Epithelial cell of prostate (primary cell): ENCODE results near the gene TBX20.
"Not testable (repeated sequence)": the region's sequence is repeated elsewhere in the genome, so short reads cannot be mapped to it uniquely, and the experiment has no call there.

Experiments
- DNase-seq: peaks from one replicate; pipeline ENCODE4 v3.0.0-alpha.2; 2011; ENCODE audit warnings: low read depth, low spot score
- H3K27ac ChIP-seq: fragments of 450-650 bp; 2 replicates; pipeline ENCODE4 v1.5.1; 2017; ENCODE audit warnings: mild to moderate bottlenecking

TBX20 gene

DNA sequence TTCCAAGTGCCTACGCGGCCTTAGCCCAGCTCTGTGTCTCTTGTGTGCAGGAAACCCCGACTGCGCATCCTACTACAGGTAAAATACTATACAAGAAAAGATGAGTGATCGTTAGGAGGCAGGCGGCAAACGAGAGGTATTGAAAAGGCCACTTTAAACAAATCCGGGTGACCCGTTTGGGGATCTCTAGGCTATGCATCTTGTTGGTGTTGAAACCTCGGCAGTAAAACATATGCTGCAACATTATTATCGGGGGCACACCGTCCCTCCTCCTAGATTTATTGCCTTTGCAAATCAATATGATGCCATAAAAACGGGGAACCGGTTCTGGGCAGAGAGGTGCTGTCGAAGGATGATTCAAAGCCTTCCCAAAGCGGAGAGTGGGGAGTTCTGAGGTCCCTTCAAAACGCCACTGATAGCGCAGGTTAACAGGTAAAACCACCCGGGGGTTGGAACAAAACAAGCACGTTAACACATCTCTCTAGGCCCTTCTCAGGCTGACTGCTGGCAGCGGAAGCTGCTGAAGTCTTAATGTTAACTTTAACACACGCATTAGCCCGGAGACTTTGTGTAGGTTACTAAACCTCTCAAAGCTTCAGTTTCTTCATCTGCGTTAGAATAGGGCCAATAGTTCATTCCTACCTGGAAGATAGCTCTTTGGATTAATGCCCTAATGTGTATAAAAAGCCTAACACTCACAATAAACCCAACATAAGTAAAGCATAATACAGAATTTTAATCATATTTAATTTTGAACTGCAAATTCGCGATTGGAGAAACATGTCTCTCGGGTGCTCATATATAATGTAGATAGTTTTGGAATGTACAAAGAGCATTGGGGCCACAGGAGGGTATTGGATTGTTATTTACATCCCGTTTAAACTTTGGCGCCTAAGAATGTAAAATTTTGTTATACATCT is 2.6 kb upstream of the TBX20 start:
- no peak for DNase-seq
- H3K27ac ChIP-seq = no peak overlapping the region

DNA sequence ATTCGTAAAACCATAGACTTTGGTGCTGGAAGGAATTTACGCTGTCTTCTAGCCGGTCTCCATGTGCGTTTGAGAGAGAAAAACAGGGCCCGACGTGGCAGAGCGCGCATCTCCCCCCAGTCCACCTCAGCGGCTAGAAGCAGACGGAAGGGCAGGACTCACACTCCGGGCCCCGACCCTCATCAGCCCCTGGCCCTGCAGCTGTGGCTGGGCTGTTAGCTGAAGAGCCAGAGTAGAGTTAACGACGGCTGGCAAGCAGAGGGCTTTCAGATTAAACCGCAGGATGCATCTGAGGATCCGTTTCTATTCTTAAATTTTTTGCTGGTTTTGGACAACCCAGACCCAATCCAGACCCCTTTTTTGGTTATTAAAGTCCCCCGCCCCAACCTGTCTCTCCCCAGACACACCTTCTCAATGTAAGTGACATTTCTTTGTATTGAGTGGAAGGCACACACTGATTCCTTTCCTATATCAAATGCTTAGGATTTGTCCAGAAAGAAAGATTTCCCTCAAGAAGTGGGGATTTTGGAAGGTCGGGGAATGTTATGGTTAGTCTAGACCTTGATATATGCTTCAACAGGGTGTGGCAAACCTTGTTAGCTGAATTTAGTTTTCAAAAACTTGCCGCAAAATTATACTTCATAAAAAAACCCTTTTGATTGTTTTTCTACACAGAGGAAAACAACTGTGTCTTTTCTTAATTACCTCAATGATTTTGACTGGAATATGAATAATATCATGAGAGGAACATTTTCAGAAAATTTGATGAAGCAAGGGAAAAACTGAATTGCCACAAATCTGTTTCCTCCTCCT is 1.7 kb upstream of the TBX20 start:
- no peak for DNase-seq
- no peak overlapping the region for H3K27ac ChIP-seq

- no peak overlapping the region for H3K27ac ChIP-seq
- no peak for DNase-seq
Measured at GRCh38 chr7:35254496-35255442, 869 bp upstream of the TBX20 start.

- no peak for DNase-seq
- H3K27ac ChIP-seq = no peak overlapping the region
Measured at GRCh38 chr7:35253460-35253709, 515 bp downstream of the TBX20 start.

DNA sequence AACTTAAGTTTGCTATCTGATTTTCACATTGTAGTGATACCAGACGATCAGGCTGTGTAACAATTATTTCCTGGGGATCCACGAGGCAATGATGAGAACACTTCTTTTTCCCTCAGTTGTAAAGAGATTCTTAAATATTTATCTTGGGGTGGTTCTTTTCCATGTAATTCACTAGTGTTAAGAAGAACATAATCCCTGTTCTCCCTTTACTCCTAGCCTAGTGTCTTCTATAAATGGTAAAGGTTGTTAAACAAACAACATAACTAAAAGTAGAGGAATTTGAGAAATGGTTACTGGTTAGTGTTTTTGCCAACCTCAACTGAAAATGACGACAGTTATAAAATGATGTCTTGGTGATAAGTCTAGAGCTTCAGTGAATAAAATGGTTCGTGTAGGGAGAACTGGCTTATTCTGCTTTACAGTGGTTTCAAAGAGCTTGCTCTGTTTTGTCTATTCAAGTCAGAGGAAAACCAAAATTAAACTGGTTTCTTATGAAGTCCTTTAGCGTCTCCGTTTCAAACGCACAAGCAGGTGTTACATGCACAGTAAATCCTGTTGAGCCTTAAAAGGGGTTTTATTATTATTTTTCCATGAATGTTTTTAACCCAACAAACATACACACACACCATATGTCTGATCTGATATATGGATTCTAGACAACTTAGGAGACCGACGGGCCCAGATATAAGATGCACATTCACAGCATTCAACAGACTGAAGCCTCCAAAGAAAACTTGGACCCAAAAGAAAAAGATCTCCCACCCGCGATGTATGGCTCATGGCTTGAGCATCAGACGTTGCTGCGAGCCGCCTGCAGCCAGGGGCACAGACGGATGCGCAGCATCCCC is 1.1 kb downstream of the TBX20 start:
- no peak for DNase-seq
- H3K27ac ChIP-seq = no peak overlapping the region

DNA sequence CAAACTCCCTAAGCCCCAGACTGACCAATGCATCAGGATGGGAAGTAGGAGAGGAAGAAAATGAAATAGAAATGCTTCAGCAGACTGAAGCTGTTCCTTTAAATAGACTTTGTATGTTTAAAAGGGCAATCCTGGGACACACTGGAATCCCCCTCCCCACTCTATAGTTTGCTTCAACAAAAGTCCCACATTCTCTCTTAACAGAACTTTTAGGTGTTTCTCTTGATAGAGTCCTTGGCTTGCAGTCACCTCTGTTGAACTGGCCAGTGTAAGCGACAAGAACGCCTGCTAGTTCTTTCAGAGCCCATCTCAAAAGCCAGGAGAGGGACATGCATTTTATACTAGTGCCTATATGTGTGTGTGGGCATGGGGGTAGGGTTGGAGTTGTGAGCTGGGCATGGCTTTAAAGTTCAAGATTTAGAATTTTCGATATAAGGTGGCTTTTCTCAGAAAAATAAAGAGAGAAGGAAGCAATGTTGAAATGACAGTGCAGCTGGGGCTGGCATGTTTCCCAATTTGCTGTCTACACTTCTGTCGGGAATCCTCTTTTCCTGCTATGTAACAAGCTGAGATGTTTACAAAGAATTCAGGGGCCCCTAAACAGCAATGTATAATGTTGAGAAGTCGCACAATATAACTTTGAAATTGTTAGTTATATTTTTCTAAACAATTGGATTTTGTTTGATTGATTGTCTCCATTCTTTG is 2.1 kb downstream of the TBX20 start:
- no peak for DNase-seq
- no peak overlapping the region for H3K27ac ChIP-seq

DNA sequence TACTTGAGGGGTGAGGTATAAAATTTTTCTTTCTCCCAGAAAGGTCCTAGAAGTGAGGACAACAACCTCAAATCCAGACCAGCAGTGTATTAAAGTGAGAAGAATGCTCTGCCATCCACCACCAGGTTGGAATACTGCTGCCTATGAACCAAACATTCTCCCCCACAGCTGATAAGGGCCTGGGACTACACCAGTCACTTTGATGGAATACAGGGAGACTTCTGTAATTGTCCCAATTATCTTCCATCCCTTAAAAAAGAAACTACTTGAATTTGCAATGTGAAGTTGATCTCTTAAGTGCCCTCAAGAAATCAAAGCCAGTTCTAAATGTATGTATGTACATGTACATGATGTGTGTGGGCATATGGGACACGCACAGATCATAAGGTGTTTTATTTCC is 3.0 kb downstream of the TBX20 start:
- H3K27ac ChIP-seq = no peak overlapping the region
- DNase-seq = no peak

GRCh38 chr7:35250452-35250851 is 3.4 kb downstream of the TBX20 start:
- no peak for DNase-seq
- no peak overlapping the region for H3K27ac ChIP-seq

DNA sequence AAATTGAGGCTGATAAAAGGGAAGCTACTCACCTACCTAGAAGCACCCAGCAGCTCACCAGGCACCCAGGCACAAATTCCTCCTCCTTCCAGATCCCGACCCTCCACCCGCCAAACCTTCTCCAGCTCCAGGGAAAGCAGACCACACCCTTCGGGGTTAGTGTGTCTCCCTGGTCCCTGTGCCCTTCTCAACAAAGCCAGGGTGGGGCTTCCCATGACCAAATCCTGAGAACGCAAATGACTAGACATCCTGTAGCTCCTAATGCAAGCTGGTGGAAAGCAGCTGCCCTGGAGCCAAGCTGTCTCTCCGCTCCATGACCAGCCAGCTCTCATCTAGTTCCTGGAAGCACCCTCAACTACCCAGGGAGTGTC is 4.4 kb downstream of the TBX20 start:
- H3K27ac ChIP-seq = no peak overlapping the region
- DNase-seq = no peak

GRCh38 chr7:35248576-35249536 is 5.0 kb downstream of the TBX20 start:
- no peak for DNase-seq
- H3K27ac ChIP-seq = no peak overlapping the region

DNA sequence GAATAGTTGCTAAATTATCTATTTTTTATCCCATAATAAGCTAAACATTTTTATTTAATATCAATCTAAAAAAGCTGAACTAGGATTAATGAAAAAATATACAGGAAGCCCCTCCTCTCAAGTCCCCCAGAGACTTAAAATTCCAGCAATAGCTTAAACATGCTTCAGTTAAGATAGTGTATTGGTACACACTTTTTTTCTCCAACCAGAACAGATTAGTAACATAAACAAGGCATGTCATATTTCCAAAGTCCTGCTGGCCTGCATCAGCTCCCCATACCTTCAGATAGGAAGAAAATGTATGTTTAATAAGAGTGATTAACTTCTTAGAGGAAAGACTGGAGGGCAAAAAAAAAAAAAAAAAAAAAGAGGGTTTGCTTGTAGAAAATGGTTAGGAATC is 7.1 kb downstream of the TBX20 start:
- no peak for DNase-seq
- no peak overlapping the region for H3K27ac ChIP-seq

- no peak for DNase-seq
- H3K27ac ChIP-seq = no peak overlapping the region
Measured at GRCh38 chr7:35241884-35242283, 12.0 kb downstream of the TBX20 start.

DNA sequence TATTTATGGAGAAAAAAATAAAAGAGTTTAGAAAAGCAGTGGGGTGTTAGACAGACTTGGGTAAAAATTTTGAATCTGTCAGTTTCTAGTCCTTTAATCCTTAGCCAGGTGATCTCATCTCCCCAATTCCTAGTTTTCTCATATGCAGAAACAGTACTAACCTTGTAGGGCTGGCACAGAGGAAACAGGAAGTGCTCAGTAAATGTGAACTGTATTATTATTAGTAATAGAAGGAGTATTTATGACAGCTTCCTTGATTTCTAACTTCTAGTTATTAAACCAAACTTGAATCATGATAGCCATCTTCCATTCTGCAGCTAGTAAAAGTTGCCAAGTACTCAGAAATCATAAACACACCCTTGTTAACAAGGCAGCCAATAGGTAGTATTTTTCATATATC is 12.5 kb downstream of the TBX20 start:
- no peak for DNase-seq
- H3K27ac ChIP-seq = no peak overlapping the region

- DNase-seq, H3K27ac ChIP-seq: not testable (repeated sequence)
Measured at GRCh38 chr7:35241008-35241407, 12.9 kb downstream of the TBX20 start.

- H3K27ac ChIP-seq, DNase-seq: not testable (repeated sequence)
Measured at GRCh38 chr7:35238456-35238855, 15.4 kb downstream of the TBX20 start.

GRCh38 chr7:35232994-35233393 is 20.9 kb downstream of the TBX20 start:
- no peak overlapping the region for H3K27ac ChIP-seq
- no peak for DNase-seq

GRCh38 chr7:35231221-35231620 is 22.7 kb downstream of the TBX20 start:
- not testable (repeated sequence) for DNase-seq, H3K27ac ChIP-seq
